Activated CD4-positive, CD25-positive, alpha-beta regulatory T cell treated with anti-CD3 and anti-CD28 coated beads, Interleukin-2, amount 50 U/mL, for 16 hours (primary cell): ENCODE measurements around the gene CCDC197.

ENCODE experiments used
- DNase-seq: peaks from one replicate; pipeline ENCODE4 v3.0.0-alpha.2; 2020; ENCODE audit warnings: low read depth, low spot score

Gene CCDC197

GRCh38 chr14:94024549-94024948 lies 27.4 kb downstream of the CCDC197 start:
- DNase-seq: no peak

- DNase-seq: no peak
Measured at GRCh38 chr14:94025720-94026119, 28.6 kb downstream of the CCDC197 start.

- peak; percentile 87 for DNase-seq
Measured at GRCh38 chr14:94026173-94026888, 29.2 kb downstream of the CCDC197 start, which contains the start of gene OTUB2. TSS of gene OTUB2 (plus strand) at chr14:94026340. CDS start at chr14:94026538, 198 bp downstream.

GRCh38 chr14:94026889-94027469 lies 29.9 kb downstream of the CCDC197 start:
- DNase-seq: no peak

GRCh38 chr14:94027566-94028449 lies 30.7 kb downstream of the CCDC197 start:
- DNase-seq: no peak

GRCh38 chr14:94028450-94028826 lies 31.3 kb downstream of the CCDC197 start:
- DNase-seq: no peak

- DNase-seq: no peak
Measured at GRCh38 chr14:94029265-94029664, 32.2 kb downstream of the CCDC197 start.

- DNase-seq: no peak
Measured at GRCh38 chr14:94029671-94030203, 32.6 kb downstream of the CCDC197 start.

GRCh38 chr14:94030571-94030970 lies 33.5 kb downstream of the CCDC197 start:
- DNase-seq: no peak

- DNase-seq: no peak
Measured at GRCh38 chr14:94031161-94031882, 34.2 kb downstream of the CCDC197 start.

- DNase-seq: no peak
Measured at GRCh38 chr14:94031883-94032279, 34.8 kb downstream of the CCDC197 start.

- DNase-seq: no peak
Measured at GRCh38 chr14:94034886-94035285, 37.8 kb downstream of the CCDC197 start.

- DNase-seq: peak; percentile 43
Measured at GRCh38 chr14:94036313-94037167, 39.4 kb downstream of the CCDC197 start.

- DNase-seq: no peak
Measured at GRCh38 chr14:94037954-94038353, 40.9 kb downstream of the CCDC197 start.

GRCh38 chr14:94038510-94038909 lies 41.4 kb downstream of the CCDC197 start:
- no peak for DNase-seq

GRCh38 chr14:94038921-94039629 lies 42.0 kb downstream of the CCDC197 start:
- DNase-seq: no peak

- DNase-seq: no peak
Measured at GRCh38 chr14:94040247-94040646, 43.1 kb downstream of the CCDC197 start.

- DNase-seq: no peak
Measured at GRCh38 chr14:94040796-94041195, 43.7 kb downstream of the CCDC197 start.

GRCh38 chr14:94041551-94042346 lies 44.6 kb downstream of the CCDC197 start:
- DNase-seq: no peak
